AG08395 (cell line): ENCODE results near the gene MCRIP2.
"Not testable (repeated sequence)": the region's sequence is repeated elsewhere in the genome, so short reads cannot be mapped to it uniquely, and the experiment has no call there.

Experiments used
- DNase-seq: peaks from one replicate; pipeline ENCODE4 v3.0.0; 2012; ENCODE audit warnings: mixed read lengths, low spot score

MCRIP2 gene, protein sequence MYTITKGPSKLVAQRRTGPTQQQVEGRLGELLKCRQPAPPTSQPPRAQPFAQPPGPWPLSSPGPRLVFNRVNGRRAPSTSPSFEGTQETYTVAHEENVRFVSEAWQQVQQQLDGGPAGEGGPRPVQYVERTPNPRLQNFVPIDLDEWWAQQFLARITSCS

DNA sequence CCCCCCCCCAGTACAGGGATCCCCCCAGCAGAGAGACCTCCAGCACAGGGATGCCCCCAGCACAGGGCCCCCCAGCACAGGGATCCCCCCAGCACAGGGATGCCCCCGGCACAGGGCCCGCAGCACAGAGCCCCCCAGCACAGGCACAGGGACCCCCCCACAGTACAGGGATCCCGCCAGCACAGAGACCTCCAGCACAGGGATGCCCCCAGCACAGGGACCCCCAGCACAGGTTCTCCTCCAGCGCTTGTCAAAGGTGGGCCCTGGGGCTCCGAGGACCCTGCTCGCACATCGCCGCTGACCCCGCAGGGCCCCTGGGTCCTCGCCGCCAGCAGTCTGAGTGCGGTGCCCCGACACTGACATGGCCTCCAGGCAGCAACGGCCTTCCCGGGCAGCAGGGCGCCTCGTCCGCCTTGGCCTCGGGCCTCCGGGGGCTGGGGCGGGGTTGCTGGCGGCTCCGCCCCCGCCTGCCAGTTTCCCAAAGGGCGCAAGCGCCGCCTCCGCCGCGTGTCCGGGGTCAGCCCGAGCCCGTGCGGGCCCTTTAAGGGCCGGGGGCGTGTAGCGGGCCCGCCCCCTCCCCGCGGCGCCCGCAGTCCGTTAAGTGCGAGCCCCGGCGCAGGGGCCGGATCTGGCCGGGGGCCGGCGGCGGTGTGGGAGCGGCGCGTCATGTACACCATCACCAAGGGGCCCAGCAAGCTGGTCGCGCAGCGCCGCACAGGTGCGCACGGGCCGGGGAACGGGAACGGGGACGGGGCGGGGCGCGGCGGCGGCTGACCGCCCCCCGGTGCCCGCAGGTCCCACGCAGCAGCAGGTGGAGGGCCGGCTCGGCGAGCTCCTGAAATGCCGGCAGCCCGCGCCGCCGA, at the start of gene MCRIP2:
Gene MCRIP2 (plus strand): TSS at position 503 of the 863 bp plus-strand sequence. CDS start 164 bp downstream, at position 667.
- DNase-seq = peak; percentile 91

DNA sequence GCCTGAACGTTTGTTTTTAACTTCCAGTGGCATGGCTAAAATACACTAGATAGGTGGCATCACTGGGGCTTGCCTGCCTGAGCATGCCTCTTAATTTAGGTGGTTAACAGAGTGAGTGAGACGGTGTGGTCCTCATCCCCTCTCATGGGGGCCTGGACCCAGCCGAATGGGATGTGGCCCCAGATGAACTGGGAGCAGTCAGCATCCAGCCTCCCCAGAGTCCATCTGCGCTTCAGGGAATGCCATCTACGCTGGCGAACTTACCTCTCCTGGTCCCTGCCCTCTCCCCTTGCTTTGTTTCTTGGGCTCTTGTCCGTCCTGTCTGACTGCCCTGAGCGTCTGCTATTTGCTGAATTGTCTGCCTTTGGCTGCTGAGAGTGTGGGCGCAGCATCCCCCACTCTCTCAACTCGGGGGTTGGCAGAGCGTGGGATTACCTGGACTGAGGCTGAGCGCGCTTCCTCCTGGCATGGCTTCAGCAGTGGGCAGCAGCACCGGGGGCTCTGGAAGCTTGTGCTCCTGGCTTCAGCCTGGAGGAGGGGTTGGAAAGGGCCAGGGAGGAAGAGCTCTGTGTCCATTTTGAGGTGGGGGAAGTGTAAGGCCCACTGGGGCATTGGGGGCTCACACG, 49.6 kb upstream of the MCRIP2 start:
- no peak for DNase-seq

DNA sequence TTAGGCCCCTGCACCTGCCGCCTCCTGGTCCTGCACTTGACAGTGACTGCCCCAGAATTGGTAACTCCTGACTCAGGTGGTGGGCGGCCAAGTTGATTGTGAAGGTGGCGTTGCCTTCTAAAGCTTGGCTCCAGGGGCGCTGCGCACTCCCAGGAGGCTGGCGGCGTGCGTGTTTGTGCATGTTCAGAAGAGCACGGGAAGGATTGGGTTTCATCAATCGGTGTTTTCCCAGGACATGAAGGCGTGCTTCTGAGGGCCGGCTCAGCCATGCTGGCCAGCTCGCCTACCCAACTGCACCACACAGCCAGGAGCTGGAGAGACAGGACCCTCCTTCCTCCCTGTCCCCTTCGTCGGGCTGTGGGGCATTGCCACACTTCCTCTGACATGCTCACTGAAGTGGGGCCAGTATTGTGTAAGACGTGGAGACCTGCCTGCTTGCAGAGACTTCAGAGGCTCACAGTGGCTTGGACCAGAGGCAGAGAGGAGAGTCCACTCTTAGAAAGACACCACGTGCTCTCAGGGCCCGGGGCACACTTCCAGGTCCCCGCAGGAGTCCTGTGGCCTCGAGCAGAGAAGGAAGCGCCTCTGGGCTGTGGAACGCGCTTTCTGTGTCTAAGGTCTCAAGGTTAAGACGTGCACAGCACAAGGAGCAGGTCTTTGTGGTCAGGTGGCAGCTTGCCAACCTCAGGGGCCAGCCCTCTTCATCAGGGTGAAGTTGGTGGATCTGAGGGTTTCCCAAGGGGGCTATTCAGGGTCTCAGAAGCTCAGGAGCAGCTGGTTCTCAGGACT, 48.9 kb upstream of the MCRIP2 start:
- DNase-seq = no peak

DNA sequence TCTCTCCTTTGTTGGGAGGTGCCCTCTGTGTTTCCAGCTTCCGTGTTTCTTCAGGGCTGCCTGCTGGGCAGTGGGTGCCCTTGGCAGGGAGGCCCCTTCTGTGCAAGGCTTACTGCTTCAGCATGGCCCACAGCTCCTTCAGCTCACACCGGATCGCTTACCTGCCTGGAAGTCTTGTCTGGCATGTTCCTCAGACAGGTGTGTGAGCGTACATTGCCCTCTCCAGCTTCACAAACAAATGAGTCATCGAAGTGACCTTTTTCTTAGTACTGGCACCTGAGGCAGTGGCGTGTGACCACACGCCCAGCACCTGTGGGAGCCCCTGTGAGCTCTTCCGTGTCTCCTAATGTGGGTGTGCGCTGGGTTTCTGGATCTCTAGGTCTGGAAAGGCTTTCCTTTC, 48.2 kb upstream of the MCRIP2 start:
- DNase-seq = no peak

DNA sequence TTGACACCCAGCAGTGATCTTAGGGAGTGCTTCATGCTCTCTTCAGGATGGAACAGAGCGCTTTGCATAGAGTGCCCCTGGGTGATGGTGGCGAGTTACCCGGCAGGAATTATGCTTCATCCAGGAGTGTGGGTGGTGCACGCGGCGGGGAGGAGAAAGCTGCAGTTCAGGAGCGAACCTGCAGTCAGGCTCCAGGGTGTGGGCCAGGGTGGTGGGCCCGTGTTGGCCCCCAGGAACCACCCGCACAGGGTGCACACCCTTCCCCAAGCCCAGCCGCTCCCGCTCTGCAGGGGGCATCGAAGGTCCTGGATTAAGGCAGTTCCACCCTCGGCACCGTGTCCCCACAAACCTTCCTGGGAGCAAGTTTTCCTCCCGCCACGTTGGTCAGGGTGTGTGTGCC, 47.8 kb upstream of the MCRIP2 start:
- no peak for DNase-seq

DNA sequence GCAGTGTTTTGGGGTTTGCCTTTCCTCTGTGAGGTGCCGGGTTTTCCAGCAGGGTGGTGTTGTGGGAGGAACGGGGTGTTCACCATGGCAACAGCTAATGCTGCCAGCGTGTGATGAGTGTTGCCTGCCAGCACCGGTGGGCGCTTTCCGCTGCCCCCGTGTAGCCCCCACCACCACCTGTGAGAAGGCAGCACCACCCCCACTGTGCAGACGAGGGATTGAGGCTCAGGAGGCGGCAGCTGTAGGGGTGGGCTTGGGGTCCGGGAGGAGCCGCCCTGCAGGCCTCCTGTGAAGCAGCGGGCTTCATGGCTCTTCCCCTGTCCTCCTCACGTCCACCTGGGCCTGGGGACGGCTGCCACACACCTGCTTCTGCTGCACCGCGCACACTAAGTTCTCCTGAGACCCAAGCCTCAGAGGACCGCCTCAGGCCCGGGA, 46.5 kb upstream of the MCRIP2 start:
- DNase-seq = no peak

DNA sequence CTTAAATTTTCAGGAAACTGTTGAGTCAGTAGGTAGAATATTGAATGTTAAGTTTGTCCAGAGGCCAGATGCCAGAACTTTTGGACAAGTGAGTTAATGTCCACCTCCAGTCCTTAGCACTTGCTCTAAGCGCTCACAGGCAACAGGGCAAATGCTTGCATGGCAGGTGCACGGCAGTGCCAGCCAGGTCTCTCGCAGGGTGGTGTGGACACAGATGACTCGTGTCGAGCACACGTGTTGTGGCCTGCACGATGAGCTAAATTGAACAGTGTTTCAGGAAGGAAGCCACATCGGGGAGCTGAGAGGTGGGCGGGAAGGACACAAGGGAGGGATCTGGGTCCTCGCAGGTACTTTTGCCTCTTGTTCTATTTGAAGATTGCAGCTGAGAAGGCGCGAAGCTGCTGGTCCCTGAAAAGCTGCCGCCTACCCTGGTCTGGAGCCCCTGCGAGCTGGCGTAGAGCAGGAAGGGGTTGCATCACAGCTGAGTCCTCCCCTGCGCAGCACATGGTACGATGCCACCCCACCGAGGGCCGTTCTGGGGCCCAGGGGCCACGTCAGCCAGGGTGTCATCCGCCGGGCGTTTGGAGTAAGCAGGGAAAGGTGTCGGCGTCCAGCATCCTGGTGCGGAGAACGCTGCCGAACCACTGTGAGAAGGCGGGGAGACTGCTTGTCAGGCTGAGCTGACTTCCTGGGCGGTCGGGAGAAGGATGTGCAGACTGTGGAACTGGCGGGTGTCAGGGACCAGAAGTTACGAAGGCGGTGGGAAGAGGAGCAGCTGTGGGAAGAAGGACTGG, 45.5 kb upstream of the MCRIP2 start:
- no peak for DNase-seq

DNA sequence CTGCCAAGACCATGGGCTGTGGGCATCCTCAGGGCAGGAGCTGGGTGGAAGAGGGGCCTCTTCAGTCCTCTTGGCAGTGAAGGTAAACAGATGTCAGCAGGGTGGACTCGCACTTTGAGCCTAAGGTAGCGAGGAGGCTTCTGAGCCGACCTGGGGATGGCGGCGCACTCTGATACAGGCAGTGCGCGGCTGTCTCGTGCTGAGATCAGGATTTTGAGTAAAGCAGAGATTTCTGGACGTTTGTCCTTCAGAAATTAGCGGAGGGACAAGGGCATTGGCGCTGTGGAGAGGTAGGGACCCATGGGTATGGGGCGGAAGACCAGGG, 44.9 kb upstream of the MCRIP2 start:
- no peak for DNase-seq

DNA sequence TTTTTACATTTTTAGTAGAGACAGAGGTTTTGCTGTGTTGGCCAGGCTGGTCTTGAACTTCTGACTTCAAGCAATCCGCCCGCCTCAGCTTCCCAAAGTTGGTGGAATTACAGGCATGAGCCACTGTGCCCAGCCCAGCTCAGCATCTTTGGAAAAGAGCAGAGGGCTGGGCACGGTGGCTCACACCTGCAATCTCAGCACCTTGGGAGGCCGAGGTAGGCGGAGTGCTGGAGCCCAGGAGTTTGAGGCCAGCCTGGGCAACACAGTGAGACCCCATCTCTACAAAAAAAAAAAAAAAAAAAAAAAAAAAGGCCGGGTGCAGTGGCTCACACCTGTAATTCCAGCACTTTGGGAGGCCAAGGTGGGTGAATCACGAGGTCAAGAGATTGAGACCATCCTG, 44.0 kb upstream of the MCRIP2 start:
- not testable (repeated sequence) for DNase-seq

DNA sequence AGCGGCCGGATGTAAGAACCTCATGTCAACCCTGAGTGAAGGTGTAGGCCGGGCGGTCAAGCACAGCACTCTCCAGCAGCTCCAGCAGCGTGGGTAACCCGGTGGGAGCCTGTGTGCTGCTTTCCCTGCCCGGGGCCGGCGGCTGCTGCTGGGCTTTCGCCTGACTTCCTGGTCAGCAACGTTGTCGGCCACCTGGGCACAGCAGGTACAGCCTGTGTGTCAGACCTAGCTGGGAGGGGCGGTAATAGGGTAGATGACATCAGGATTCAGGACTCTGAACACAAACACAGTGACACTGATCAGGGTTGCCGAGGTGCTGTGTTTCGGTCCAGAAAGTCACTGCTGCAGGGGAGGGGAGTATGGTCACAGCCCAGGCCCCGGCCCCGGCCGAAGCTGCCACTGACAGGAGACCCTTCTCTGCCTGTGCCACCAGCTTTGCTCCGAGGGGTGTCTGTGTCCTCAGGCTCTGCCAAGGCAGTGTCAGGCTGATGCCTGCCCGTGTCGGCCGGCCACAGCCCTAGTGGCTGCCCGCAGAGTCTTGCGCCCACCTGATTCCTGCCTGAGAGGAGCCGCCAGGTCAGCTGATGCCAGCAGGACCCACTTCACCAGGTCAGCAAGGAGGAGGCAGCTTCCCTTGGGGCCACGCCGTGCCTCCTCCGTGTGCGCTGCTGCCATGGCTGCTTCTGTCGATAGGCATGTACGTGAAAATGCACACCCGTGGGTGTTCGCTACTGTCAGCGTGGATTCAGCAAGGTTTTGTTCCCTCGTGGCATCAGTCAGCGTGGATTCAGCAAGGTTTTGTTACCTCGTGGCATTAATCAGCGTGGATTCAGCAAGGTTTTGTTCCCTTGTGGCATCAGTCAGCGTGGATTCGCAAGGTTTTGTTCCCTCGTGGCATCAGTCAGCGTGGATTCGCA, 42.5 kb upstream of the MCRIP2 start:
- DNase-seq = no peak

DNA sequence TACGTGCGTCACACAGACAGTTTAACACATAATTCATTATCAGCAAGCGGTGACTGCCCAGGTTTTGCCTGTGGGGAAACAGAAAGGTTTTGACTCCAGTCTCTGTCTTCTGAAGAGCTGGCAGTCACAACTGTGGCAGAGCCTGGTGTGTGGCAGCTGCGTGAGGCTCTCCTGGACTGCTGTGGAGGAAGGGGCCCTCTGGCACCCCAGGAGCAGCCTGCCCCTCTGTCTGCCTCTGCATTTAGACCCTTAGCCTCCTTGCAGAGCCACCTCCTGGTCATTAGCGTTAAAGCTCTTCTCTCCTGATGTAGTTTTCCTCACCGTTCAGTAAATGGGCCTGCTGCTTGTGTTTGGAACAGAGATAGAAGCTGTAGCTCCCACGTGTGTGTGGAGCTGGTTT, 40.8 kb upstream of the MCRIP2 start:
- no peak for DNase-seq

DNA sequence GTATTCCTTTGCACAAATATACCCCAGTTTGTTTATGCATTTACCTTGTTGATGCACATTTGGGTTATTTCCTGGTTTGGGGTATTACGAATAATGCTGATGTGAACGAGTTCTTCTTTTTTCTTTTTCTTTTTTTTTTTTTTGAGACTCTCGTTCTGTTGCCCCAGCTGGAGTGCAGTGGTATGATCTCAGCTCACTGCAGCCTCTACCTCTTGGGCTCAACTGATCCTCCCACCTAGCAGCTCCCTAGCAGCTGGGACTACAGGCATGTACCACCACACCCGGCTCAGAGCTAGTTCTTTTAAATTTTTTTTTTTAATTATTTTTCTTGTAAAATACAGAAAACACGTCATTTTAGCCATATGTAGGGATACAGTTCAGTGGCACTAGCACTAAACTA, 37.7 kb upstream of the MCRIP2 start:
- DNase-seq = no peak

DNA sequence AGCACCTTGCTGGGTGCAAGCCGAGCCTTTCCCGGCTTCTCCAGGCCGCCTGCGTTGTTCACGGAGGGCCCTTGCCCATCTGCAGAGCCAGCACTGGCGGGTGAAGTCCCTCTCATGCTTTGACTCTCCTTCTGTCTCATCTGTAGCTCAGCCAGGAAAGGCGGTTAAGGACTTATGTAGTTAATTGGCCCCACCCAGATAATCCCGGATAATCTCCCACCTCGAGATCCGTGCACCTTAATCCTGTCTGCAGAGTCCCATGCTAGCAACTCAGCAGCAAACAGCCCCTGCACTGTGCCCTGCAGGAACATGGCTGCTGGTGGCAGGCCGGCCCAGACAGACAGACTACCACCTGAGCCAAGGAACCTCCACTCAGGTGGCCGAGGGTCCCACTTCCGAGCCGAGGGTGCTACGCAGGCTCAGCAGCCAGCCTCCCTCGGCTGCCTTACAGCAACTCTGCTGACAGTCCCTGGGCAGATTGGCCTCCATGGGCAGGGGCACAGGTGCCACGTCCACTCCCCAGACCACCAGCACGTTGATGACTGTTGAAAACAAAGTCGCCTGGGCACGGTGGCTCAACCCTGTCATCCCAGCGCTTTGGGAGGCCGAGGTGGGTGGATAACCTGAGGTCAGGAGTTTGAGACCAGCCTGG, 34.8 kb upstream of the MCRIP2 start:
- DNase-seq = no peak

DNA sequence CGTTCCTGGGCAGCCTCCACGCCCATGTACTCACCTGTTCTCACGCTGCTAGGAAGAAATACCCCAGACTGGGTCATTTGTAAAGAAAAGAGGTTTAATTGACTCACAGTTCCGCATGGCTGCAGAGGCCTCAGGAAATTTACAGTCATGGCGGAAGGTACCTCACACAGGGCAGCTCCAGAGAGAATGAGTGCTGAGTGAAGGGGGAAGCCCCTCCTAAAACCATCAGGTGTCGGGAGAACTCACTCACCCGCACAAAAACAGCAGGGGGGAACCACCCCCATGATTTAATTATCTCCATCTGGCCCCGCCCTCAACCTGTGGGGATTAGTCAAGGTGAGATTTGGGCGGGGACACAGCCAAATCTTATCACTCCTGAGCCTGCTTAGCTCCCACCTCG, 33.6 kb upstream of the MCRIP2 start:
- no peak for DNase-seq

DNA sequence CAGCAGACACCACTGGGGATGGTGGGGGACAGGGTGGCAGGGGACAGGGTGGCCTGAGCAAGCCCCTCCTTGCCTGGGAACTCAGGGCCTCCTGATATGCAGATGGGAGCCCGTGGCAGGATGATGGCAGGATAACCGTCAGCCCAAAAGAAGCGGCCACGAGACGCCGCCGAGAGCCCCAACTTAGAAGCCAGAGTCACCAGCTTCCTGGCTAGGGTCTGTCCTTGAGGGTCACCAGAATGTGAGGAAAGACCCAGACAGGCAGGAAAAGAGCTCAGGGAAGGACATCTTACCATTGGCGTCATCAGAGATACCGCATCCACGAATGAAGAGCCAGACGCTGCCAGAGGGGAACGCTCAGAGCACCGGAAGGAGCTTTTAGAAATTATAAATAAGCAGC, 32.3 kb upstream of the MCRIP2 start:
- DNase-seq = no peak

DNA sequence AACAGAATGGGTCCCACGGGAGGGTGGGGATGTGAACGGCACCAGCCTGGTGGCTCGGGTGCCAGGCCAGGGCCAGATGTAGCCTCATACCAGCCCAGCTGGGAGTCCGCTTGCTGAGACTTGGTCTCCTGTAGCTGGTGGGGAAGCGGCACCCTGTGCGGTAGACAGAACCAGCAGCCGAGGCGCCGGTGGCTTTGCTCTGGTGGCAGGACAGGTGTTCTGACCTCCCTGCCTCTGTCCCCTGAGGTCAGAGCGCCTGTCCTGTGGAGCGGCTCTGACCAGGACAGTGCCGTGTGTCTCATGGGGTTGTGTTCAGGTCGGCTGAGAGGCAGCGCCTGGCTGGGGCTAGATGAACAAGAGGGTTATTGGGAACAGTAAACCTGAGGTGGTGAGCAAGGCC, 31.6 kb upstream of the MCRIP2 start:
- DNase-seq = no peak

DNA sequence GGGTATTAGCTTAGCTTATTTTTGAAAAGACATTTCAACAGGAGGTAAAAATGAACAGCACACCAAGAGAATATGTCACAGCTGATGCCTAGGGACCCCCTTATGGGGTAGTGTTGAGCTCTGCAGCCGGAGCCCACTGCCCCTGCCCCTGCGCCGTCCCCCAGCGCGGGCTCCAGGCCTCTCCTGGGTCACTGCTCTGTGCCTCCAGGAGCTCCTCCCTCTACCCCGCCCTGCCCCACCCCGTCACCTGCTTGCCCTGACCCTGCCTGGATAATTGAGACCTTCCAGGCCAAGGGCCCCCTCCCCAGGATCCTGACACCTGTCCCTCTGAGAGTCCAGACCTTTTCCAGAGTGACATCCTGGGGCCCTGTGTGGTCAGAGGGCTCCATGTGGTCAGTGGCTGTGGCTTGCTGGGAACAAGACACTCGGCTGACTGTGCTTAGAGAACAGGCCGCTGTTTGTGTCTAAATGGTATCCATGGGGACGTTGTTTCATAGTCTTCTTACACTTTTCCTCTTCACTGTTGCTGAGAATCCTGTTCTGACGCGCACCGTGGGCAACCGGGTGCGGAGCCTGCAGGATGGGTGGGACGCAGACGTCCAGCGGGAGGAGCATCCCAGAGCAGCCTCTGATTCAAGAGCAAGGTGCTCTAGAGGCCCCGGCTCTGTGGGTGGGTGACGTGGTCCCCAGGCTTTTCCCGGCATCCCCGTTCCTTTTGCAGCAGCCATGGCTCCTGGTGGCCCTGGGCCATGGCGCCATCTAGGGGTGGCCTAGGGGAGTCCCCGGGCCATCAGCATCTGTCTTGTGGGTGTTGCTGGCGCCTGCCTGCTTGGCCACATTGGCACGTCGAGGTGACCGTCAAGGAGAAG, 30.9 kb upstream of the MCRIP2 start:
- peak; percentile 50 for DNase-seq

DNA sequence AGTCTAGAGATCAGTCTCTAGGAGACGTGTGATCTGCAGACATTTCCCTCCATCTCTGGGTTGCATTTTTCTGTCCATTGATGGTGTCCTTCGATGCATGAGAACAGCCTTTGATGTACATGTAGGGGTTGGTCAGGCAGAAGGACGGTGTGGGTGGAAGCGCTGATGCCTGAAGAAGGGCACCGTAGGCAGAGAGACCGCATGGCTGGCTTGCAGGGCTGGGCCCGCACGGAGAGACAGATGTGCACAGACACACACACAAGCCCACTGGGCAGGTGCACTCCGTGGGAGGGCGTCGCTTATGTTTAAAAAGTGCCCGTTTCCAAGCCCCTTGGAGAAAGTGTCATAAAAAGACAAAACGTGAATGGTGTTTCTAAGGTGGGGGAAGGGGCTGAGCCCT, 26.5 kb upstream of the MCRIP2 start:
- no peak for DNase-seq
